LNCaP clone FGC (cell line): ENCODE results near the gene DNAJC15.

Experiments used
- DNase-seq: peaks from one replicate; pipeline ENCODE4 v3.0.0-alpha.2; 2011; ENCODE audit warnings: low read depth
- H3K4me3 ChIP-seq: 2 replicates; pipeline ENCODE4 v1.5.1; 2011; ENCODE audit warnings: mild to moderate bottlenecking, low read depth, low read length, control low read depth
- TF ChIP-seq, protein P1 (sequence below): IDR thresholded peaks from 2 replicates; pipeline ENCODE4 v1.5.1; 2012; ENCODE audit warnings: mild to moderate bottlenecking; ENCODE audit not compliant: control insufficient read depth, insufficient read depth; ENCODE audit errors: extremely low read depth

Gene DNAJC15

DNA sequence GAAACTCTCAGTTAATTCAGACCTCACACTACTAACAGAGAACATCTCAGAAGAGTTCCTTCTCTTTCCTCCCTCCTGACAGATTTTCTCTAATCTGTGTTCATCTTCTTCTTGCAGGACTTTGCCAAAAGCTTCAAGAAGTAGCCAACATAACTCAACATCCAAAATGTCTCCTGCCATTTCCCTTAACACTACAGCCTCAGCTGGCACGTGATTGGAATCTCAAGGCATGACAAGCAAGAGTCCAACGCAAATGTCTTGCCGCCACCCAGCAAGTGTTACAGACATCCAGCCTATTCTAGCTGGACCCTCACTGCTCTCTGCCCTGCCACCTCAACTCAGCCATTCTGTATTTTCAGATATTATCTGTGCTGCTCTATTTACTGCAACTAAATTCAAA is 135.1 kb downstream of the DNAJC15 start:
- TF ChIP-seq, protein P1, sequence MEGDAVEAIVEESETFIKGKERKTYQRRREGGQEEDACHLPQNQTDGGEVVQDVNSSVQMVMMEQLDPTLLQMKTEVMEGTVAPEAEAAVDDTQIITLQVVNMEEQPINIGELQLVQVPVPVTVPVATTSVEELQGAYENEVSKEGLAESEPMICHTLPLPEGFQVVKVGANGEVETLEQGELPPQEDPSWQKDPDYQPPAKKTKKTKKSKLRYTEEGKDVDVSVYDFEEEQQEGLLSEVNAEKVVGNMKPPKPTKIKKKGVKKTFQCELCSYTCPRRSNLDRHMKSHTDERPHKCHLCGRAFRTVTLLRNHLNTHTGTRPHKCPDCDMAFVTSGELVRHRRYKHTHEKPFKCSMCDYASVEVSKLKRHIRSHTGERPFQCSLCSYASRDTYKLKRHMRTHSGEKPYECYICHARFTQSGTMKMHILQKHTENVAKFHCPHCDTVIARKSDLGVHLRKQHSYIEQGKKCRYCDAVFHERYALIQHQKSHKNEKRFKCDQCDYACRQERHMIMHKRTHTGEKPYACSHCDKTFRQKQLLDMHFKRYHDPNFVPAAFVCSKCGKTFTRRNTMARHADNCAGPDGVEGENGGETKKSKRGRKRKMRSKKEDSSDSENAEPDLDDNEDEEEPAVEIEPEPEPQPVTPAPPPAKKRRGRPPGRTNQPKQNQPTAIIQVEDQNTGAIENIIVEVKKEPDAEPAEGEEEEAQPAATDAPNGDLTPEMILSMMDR = no peak
- no peak overlapping the region for H3K4me3 ChIP-seq
- no peak for DNase-seq

DNA sequence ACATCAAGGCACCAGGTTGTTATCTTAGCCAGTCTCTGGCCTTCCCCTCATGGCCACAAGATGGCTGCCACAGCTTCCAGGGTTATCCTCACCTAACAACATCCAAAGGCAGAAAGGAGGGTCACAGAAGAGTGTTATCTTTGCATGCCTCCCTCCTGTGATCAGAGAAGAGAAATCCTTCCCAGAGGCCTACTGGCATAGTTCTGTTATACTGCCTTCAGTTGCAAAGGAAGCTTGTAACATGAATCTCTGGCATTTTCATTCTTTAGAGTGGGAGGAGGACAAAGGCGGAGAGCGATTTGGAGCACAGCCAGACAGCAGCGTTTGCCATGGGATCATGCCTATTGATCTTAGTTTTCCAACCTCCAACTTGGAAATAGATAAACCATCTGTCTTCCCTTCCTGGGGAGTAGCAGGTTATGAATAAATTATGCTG is 135.7 kb downstream of the DNAJC15 start:
- no peak for DNase-seq
- no peak overlapping the region for H3K4me3 ChIP-seq
- TF ChIP-seq, protein P1 = no peak
